ENCODE results near the gene LPP.

LPP gene

DNA sequence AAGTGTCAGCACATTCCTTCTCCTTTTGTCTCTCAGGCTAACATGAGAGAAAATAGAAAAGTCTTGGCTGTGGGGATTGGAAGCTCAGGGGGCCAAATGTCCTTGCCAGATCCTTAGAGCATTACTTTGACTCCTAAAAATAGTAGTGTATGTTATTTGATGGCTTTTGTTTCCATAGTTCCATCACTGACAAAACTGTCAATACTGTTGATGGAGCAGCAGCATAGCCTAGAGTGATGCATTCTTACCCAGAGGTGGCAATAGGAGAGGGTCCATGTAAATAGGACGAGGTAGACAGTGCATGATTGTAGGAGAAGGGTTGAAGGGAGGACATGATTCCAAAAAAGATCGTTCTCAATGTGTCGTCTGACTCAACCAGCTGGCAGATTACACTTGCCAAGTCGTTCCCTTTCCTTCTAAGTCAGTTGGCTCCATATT is 735.1 kb downstream of the LPP start:
- no peak for DNase-seq (ENCODE audit: low read depth in 1 of 2, low spot score in 1 of 2)

DNA sequence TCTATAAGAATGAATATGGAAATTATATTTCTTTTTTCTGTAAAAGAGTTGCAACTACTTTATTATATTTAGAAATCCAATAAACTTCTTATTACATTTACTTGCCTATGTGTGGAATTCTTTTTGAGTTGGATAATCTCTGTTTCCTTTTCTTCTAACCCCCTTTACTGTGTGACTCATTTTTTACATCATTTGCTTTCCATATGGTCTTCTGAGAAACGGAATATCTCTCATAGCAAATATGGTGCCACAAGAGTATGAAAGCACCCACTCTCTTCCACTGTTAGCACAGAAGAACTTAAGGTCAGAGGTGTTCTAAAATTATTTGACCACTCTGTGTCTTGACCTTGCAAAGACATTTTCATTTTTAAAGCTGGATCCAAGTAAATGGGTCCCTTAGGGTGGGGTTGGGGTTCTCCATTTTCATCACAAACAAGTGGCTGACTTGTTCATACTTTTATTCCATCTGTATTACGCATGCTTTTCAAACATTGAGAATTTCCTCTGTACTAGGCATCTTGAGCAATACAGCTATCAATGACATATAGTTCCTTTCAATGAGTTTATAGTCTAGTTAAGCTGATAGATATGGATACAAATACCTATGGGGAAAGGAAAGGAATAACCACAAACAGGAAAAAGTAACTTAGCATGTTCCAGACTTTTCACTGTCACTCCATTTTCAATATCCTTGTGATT is 736.8 kb downstream of the LPP start:
- no peak for DNase-seq (ENCODE audit: low read depth in 1 of 2, low spot score in 1 of 2)

DNA sequence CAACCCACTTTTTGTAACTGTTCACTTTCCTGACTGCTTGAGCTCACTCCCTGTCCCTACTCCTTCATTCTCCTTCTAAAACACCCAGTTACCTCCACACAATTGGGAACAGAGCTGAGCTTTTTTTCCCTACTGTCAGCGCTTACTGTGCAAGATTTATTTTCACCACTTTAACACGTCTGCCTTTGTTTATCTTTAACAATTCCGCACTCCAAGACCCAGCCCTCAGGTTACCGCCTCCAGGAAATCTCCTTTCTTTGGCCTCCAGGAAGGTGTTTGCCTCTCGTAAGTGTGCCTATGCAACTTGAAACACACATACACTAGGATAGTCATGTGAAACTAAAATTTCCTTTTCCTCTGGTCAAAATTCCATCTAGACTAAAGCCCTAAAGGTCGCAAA is 745.9 kb downstream of the LPP start:
- no peak for DNase-seq (ENCODE audit: low read depth in 1 of 2, low spot score in 1 of 2)

DNA sequence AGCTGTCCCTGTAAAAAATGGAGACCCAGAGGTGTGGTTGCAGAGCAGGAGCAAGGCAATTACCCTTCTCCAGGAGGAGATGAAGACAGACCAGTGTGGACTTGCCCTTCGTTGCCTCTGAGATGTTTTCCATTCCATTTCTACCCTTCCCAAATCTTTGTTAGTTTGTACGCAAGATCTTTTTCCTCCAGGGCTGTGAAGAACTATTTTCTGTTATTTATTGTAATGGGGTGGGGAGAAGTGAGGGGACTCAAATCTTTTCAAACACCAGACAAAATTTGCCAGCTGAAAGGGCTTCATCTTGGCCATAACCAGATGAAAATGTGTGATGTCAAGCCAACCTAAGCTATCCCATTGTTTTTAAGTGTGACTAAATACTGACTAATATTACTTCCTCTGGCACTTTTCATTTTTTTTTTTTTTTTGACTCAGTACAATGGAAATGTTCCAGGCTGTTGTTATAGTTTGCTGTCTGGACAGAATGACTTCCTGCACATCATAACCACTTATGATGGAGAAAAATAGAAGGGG is 746.5 kb downstream of the LPP start:
- DNase-seq (ENCODE audit: low read depth in 1 of 2, low spot score in 1 of 2), result no peak

DNA sequence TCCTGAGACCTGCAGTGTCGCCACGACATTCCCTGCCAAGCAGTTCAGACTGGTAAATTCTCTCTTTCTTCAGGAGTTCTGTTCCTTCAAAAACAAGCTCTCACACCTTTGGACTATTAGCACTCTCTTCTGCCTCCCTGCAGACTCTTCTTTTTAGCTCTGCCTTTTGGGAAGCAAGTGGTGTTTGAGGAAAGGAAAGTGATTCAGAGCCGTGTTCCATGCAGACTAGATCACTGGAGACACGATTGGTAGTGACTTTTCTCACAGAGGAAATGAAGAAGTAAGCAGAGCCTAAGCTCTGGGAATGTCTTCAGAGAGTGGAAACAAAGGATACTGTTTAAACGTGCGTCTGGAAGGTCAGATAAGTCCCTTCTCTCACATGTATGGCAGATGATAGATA is 747.2 kb downstream of the LPP start:
- no peak for DNase-seq (ENCODE audit: low read depth in 1 of 2, low spot score in 1 of 2)

DNA sequence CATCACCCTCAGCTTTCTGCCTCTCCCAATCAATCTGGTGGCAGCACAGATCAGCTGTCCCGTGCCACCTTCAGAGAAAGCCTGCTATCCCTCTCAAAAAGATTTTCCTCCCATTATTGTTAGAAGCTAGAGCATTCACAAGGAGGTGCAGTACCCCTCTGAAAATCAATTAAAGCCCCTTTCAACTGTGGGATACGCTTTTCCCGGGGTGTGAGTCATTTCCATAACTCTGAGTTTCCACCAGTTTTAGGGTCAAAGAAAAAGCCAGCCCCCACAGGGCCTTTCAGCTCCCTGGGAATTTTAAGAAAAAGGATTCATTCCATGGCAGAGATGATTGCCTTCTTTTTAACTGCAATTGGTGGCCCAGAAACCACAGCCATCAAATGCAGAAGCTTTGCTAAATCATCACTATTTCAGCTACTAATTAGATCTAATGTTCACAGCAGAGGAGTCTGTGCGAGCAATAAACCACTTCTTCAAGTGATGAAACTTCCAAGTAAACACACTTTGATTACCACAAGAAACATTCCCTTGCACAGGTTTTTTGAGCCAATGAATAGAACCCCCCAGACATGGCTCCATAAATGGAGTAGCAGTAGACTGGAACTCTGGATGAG is 747.8 kb downstream of the LPP start:
- DNase-seq (ENCODE audit: low read depth in 1 of 2, low spot score in 1 of 2), result no peak

DNA sequence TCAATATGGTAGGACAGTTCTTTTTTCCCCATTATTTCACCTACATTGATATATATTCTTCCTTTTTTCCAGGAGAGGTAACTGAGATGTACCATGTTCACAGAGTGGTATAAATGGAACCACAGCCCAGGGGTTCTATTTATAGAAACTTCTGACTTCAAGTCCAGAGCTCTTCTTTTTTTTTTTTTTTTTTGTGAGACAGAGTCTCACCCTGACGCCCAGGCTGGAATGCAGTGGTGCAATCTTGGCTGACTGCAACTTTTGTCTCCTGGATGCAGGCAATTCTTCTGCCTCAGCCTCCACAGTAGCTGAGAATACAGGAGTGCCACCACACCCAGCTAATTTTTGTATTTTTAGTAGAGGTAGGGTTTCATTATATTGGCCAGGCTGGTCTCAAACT is 750.7 kb downstream of the LPP start:
- DNase-seq (ENCODE audit: low read depth in 1 of 2, low spot score in 1 of 2), result no peak

DNA sequence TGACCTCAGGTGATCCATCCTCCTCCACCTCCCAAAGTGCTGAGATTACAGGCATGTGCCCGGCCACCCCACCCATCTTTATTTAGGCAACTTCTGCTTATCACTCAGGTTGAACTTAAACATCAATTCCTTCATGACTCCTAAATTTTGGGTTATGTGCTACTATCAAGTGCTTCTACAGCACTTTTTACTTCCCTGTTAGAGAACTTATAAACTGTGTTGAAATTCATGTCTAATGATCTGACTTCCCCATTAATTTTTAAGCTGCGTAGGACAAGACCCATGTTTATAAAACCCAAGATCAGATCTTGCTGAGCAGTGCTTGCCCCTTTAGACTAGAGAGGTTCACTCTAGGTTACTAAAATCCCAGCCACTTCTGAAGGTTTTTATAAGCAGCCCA is 751.6 kb downstream of the LPP start:
- DNase-seq (ENCODE audit: low read depth in 1 of 2, low spot score in 1 of 2), result no peak

DNA sequence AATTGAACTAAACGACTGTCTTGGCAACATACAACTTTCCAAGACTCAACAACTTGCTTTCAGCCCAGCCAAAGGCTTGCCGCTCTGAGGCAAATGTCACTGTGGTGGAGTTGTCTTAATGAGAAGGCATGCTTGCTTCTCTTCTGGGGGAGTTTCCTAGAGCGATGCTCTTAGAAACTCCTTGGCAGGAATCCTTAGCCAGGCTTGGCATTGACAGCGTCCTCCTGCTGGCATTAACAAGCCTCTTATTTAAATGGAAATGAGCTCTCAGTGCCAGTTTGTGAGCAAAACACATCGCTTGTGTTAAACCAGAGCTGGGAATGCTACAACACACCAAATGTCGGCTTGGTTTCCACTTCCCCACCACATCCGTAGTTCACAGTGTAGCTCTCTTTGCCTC is 752.3 kb downstream of the LPP start:
- DNase-seq (ENCODE audit: low read depth in 1 of 2, low spot score in 1 of 2), result no peak

DNA sequence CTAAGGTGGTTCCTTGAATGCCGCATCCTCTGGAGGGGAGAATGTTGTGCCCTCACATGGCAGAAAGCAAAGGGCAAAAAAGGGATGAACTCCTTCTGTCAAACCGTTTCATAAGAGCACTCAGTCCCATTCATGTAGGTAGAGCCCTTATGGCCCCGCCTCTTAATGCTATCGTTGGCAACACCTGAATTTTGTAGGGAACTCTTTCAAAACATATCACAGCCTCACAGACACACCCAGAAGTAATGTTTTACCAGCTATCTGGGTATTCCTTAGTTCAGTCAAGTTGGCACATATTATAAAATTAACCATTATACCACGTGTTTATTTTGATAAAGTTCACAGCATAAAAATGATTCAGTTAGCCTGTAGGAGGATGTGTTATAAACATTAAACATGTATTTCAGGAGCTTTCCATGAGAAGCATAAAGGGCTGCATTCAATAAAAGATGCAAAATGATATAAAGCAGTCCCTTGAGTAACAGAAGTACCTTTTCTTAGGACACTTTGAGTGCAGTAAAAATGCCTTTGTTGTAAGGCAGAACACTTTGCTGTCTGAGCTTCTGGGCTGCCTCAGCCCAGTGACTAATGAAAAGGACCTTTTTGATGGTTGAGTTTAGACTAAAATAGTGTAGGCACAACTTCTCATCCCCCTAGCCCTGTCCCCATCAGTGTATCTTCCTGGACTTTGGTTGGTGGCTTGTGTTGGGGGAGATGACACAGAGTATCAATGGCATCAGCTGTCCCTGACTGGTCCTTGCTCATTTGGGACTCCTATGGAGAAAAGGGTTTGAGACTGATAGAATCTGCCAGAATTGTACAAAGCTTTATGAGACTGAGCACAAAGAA is 754.3 kb downstream of the LPP start:
- no peak for DNase-seq (ENCODE audit: low read depth in 1 of 2, low spot score in 1 of 2)

DNA sequence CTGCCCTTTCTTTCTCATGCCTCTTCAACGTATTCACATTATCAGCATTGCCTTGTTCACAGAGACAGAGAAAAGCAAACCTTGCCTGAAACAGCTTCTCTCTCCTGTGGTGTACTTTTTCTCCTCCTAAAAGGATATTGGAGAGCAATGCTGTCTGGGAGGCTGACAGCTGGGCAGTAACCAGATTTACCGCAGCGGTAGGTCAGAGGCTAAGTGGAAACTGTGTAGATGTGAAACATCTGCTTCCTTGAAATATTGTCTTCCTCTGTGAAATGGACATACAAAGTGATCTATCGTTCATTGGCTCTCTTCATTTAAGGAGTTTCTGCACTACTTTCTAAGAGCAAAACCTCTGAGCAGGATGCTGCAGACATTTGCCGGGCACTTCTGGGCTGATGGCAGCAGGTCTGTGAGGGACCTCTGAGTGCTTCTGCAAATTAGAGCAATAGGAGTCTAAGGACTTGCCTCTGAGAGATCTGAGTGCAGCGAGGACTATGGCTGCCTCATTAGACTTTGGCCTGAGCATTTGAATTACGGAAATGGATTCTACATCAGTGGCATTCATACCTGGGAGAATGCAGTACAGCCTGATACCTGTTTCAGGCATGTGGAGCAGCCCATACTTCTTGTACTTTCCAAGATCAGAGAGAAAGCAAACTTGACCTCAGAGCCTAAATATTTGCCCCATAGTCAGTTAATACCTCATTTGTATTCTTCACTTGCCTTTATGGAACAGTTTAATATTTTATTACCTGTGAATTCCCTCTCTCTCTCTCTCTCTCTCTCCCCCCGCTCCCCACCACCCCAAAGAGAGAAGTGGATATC is 757.3 kb downstream of the LPP start:
- DNase-seq (ENCODE audit: low read depth in 1 of 2, low spot score in 1 of 2), result no peak

DNA sequence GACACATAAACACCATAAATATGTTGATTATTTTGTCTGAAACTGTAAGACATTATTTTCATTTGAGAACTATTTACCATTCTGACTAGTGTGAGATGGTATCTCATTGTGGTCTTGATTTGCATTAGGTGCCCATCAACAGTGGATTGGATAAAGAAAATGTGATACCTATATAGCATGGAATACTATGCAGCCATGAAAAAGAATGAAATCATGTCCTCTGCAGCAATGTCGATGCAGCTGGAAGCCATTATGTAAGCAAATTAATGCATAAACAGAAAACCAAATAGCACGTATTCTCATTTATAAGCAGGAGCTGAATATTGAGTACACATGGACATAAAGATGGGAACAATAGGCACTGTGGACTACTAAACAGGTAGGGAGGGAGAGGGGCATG is 759.1 kb downstream of the LPP start:
- DNase-seq (ENCODE audit: low read depth in 1 of 2, low spot score in 1 of 2), result no peak

DNA sequence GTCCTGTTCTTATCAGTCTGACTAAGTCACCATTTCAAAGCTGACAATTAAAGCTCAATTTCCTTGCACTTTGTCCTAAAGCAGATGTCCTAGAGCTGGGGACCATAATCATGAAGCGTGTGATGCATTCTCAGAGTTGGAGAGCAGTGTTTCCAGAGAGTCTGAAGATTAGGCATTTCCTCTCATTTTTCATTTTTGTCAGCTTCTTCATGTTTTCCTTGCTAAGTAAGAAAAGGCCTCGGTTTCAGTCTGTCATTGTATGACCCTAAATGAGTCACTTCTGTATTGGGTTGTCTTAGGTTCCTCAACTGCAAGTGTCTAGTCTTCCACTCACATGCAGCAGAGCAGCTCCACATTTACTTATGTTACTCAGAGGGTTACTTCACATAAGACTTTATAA is 760.6 kb downstream of the LPP start:
- DNase-seq (ENCODE audit: low read depth in 1 of 2, low spot score in 1 of 2), result no peak

DNA sequence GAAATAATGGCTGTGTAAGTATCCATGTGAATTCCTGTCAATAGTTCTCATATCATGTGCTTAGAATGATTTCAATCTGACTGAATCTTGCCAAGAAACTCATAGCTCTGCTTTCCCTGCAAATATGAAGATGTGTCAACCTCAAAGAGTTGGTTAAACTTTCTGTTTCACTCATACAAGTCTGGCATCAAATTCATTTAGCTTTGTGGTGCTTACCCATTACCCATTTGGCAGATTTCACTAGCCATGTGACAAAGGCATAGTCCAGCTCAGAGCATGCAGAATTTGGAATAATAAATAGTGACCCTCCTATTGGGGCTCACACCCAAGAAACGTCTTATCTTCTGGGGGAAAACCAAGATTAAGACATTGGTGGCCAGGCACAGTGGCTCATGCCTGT is 761.2 kb downstream of the LPP start:
- DNase-seq (ENCODE audit: low read depth in 1 of 2, low spot score in 1 of 2), result no peak

DNA sequence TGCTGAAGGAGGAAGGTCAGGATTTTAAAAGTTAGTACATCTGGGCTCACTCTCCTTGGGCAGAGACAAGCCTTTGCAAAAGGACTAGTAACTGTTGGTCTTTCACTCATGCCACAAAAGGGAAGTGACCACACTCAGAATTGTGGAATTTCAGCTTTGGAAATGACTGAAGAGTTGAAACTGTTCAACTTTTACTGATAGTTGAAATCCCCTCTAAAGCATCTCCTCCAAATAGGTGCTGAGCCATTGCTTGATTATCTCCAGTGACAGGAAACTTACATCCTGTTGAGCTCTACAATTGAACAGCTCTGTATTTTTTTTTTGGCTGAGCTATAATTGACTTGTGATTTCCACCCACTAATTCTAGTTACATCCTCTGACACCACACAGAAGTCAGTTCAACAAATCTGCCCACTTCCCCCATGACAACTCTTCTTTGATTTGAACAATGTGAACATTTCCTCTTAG is 763.0 kb downstream of the LPP start:
- no peak for DNase-seq (ENCODE audit: low read depth in 1 of 2, low spot score in 1 of 2)

DNA sequence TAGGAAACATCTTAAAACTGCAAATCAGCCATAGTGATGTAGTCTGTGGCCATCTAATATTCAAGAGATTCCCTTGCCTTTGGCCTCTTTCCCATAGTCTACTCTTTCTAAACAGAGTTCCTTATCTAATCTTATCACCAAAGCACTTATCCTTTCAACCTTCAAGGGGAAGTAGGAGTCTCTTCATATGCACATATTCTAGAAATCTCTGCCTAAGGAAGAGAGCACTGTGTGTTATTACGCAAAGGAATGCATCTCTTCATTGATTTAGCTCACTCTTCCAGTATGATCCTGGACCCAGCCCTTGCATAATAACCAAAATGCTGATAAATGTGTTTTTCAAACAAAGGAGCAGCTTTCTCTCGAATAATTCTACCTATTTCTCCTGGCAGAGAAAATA is 764.1 kb downstream of the LPP start:
- no peak for DNase-seq (ENCODE audit: low read depth in 1 of 2, low spot score in 1 of 2)

DNA sequence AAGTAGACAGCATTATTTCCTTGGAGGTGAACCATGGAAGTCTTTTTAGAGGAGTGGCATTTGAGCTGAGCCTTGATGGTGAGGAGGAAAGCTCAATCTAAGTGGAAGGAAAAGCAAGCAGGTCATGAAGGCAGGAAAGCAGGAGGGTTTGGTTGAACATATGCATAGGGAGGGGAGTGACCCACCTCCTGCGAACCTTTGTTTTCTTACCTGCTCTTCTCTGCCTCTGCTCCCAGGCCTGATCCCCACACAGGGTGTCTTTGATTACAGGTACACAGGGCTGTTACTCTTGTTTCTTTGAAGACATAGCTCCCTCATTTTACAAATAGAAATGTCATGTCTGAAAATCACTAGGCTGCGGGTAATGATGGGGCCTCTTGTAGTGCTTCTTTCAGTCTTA is 769.7 kb downstream of the LPP start:
- no peak for DNase-seq (ENCODE audit: low read depth in 1 of 2, low spot score in 1 of 2)

DNA sequence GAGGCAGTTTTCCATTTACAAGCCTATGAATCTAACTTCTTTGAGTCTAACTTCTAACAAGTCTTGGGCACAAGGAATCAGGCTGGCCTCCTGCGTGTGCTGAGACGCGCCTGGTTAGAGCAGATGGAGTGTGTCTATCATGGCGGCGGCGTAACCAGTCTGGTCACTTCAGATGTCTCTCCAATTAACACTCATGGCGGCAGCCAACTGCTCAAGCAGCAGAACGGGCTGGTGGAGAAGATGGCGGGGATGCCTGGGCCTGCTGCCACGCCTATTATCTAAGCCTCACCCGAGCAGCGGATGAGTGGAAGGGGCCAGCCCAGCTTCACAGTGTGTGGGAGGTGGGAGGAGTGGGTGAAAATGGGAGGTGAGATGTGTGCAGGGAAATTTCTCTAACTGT is 771.4 kb downstream of the LPP start:
- DNase-seq (ENCODE audit: low read depth in 1 of 2, low spot score in 1 of 2), result no peak

DNA sequence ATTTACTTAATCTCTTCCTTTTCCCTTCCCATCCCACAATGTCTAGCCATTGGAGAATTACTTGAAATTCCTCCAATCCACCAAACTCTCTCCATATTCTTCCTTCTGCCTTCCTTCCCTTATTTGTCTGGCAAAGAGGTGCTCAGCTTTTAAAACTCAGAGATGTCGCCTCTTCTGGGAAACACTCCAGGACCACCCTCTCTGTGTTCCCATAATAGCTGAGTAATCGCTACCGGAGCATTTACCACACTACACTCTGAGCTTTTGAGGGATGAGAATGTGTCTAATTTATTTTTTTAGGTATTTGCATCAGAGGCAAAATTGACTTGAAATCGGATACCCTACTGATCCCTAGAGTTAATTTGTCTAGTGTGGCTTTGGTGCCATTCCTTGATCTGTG is 772.2 kb downstream of the LPP start:
- DNase-seq (ENCODE audit: low read depth in 1 of 2, low spot score in 1 of 2), result no peak

DNA sequence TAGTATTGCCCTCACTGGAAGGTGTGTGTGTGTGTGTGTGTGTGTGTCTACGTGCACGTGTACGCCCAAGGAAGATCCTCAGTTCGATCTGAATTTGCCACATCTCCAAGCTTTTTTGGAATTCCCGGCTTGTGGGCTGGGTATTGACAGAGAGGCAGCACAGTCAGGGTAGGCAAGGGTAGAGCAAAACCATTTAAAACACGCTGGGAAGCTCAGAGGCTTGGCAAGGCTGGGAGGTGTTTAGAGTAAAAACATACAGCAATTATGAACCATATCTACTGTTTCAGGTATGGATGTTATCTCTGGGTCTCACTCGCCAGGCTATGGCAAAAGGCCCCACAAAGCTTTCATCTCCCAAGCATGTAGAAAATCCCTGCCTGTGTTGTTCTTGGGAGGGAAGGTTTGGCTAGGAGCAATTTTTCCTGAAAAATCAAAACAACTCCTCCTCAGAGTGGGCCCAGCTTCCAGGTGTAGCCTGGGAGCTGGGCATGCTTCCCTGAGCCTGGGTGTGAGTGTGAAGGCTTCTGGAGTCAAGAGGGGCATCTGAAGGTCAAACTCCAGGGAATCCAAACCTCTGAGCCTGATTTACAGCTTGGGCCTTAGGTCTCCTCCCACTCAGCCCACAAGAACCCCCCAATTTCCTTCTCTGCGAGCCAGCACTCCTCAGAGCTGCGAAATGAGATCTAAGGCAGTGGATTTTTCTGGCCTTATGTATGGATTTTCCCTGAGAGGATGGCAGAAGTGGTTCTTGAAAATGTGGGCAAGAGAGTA is 773.0 kb downstream of the LPP start:
- DNase-seq (ENCODE audit: low read depth in 1 of 2, low spot score in 1 of 2), result no peak
